Measurements from ENCODE around the gene RSBN1L.

- TF ChIP-seq FOXK2 (IDR thresholded peaks at IDR 0.05) (no peak), HDGF (IDR thresholded peaks at IDR 0.05; ENCODE audit: borderline replicate concordance) (no peak)
These were observed 104.5 kb downstream of the RSBN1L start for GRCh38 chr7:77800730-77801129.

All from HEK293T (cell line).